IPS DF 4.7 (cell line): Measurements from ENCODE around the gene ZNF345.

Source experiments
- DNase-seq: peaks from one replicate; pipeline ENCODE4 v3.0.0-alpha.2; 2013; ENCODE audit warnings: low spot score; ENCODE audit errors: extremely low read depth

ZNF345 gene

GRCh38 chr19:36916991-36917390 lies 66.3 kb downstream of the ZNF345 start:
- DNase-seq = no peak

GRCh38 chr19:36918090-36918489 lies 67.4 kb downstream of the ZNF345 start:
- DNase-seq = no peak
